Mucosa of descending colon (tissue), 3 donors: ENCODE data around the gene PPEF1. TPM values are rescaled to one million over a fixed set of nuclear protein-coding genes. Genes with fewer than 3 reads are reported as not detected.

Experiments
- ATAC-seq: fragments of 200-7000 bp; cut with Tn5 transposase; one replicate; pipeline ENCODE4 v1.9.1; 2020; ENCODE audit warnings: mild to moderate bottlenecking, moderate library complexity
- DNase-seq, 3 donors: peaks; one replicate each; pipeline ENCODE4 v3.0.0-alpha.2; 2020
- H3K36me3 ChIP-seq: fragments of 200-600 bp; one replicate; pipeline ENCODE4 v1.8.0; 2021; ENCODE audit warnings: low read depth, mild to moderate bottlenecking
- H3K4me1 ChIP-seq: fragments of 200-600 bp; one replicate; pipeline ENCODE4 v1.8.0; 2021; ENCODE audit warnings: low read depth, mild to moderate bottlenecking
- H3K4me3 ChIP-seq: fragments of 200-600 bp; one replicate; pipeline ENCODE4 v1.8.0; 2021; ENCODE audit warnings: mild to moderate bottlenecking
- H3K9me3 ChIP-seq: fragments of 200-600 bp; one replicate; pipeline ENCODE4 v1.8.0; 2021; ENCODE audit warnings: mild to moderate bottlenecking
- intact Hi-C, 2 donors: fragments of 100-400 bp; cut with DNase I in 1 of 2; cut with micrococcal nuclease in 1 of 2; formaldehyde crosslinking; loops; one replicate each; pipeline versions ENCODE4 v1.11.0 to v1.11.1; 2022; cut with DNase I, micrococcal nuclease
- total RNA-seq, 3 donors: library from RNA; stranded (reverse); fragmentation: NEBNext Ultra II Directional in 2 of 3; extraction: Animal tissue kit (Norgen Biotek cat#: 25700) in 2 of 3; gene quantifications; one replicate each; pipeline versions ENCODE4 v1.2.1 to v1.2.4, GENCODE V29; 2021 to 2023
- TF ChIP-seq, protein P1 (sequence below): fragments of 200-600 bp; IDR thresholded peaks from one replicate; pipeline ENCODE4 v1.8.0; 2022; ENCODE audit warnings: antibody characterized with exemption, mild to moderate bottlenecking
- donor health status: DM: no; HTN: no; CAD: no; lungs with moderate emphysema.
- donor health status: DM: no; HTN: no; CAD: no.
- donor health status: DM: no; HTN: yes; CAD: no.

PPEF1 gene
- total RNA-seq, 3 donors from 2014 or later = 0.22 to 0.24 TPM; not detected in 1

DNA sequence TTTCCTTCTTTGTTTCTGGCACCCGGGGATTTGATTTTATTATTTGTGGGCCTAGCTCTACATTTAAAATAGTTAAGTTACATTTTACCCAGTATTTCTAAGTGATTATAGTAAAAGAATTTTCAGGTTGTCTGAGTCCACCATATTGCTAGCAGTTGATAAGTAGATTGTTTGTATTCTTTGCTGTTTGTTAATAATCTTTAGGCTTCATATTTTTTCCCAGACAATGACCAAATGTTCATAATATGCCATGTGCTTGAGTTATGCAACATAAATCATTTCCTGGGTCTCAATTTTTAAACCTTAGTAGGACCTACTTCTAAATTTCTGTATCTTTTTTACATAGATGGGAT lies 149.2 kb downstream of the PPEF1 start:
- TF ChIP-seq, protein P1, sequence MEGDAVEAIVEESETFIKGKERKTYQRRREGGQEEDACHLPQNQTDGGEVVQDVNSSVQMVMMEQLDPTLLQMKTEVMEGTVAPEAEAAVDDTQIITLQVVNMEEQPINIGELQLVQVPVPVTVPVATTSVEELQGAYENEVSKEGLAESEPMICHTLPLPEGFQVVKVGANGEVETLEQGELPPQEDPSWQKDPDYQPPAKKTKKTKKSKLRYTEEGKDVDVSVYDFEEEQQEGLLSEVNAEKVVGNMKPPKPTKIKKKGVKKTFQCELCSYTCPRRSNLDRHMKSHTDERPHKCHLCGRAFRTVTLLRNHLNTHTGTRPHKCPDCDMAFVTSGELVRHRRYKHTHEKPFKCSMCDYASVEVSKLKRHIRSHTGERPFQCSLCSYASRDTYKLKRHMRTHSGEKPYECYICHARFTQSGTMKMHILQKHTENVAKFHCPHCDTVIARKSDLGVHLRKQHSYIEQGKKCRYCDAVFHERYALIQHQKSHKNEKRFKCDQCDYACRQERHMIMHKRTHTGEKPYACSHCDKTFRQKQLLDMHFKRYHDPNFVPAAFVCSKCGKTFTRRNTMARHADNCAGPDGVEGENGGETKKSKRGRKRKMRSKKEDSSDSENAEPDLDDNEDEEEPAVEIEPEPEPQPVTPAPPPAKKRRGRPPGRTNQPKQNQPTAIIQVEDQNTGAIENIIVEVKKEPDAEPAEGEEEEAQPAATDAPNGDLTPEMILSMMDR = no peak
- no peak for ATAC-seq
- no peak for DNase-seq
- H3K9me3 ChIP-seq = no peaks in the 10 kb centered on the region
- H3K36me3 ChIP-seq = no peaks in the 10 kb centered on the region
- H3K4me1 ChIP-seq = no peaks in the 10 kb centered on the region
- H3K4me3 ChIP-seq = no peak overlapping the region
- intact Hi-C loops = no loop called here

DNA sequence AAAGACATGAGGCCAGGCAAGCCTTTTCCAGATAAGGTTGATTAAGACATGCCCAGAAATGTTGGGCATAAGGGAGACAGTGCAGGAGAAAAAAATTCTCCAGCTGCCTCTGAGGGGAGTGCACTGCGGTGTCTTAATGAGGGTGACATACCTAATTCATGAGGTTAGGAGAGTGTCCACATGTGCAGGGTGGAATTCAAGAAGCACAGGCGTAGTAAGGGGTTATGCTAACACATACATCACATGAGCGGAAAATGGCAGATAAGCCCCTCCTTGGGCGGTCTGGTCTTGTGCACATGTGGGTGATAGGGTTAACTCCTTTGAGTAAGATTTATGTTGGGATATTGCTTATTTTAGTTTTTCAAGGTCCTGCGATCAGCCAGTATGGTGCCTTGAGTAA lies 154.1 kb downstream of the PPEF1 start:
- Histone ChIP-seq H3K4me1 (no peaks in the 10 kb centered on the region), H3K36me3 (no peaks in the 10 kb centered on the region), H3K9me3 (no peaks in the 10 kb centered on the region), H3K4me3 (no peak overlapping the region)
- DNase-seq = no peak
- ATAC-seq = no peak
- intact Hi-C loops = no loop called here
- TF ChIP-seq, protein P1 = no peak

DNA sequence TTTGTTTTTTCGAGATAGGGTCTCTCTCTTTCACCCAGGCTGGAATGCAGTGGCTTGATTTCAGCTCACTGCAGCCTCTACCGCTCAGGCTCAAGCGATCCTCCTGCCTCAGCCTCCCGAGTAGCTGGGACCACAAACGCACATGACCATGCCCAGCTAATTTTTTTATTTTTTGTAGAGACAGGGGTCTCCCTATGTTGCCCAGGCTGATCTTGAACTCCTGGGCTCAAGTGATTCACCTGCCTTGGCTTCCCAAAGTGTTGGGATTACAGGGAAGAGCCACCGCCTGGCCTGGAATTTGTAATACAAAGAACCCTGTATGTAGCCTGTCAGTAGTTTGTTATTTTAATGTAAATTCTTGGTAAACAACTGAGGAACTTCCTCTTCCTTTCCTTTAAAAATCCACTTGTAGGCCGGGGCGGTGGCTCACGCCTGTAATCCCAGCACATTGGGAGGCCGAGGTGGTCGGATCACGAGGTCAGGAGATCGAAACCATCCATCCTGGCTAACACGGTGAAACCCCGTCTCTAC lies 157.0 kb downstream of the PPEF1 start:
- no peaks in the 10 kb centered on the region for H3K36me3 ChIP-seq
- no peaks in the 10 kb centered on the region for H3K4me1 ChIP-seq
- intact Hi-C loops = no loop called here
- ATAC-seq (no peak), DNase-seq (no peak)
- TF ChIP-seq, protein P1 = no peak
- H3K9me3 ChIP-seq = no peaks in the 10 kb centered on the region
- H3K4me3 ChIP-seq = no peak overlapping the region

DNA sequence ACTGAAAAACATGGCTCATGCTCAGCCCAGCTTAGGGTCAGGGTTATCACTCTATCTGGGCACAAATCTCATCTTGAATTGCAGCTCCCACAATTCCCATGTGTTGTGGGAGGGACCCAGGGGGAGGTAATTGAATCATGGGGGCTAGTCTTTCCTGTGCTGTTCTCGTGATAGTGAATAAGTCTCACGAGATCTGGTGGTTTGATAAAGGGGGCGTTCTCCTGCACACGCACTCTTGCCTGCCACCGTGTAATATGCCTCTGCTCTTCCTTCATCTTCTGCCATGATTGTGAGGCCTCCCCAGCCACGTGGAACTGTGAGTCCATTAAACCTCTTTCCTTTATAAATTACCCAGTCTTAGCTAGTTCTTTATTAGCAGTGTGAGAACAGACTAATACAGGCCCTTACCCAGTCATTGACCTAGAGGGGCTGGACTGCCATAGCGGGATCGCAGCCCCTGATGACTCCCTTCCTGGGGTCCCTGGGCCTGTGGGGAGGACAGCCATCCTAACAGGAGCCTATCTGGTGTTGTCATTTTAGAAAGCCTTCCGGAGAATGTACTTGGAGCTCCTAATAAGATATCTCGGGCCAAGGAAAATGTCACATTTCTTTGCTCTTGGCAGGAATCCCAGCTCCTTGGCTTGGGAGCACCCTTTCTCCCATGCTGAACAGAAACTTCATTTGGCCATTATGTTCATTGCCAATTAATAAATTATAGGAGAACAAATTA lies 163.9 kb downstream of the PPEF1 start:
- Histone ChIP-seq H3K4me3 (no peak overlapping the region), H3K4me1 (no peaks in the 10 kb centered on the region), H3K9me3 (no peaks in the 10 kb centered on the region), H3K36me3 (no peaks in the 10 kb centered on the region)
- intact Hi-C loops = no loop called here
- TF ChIP-seq, protein P1 = no peak
- DNase-seq = no peak
- no peak for ATAC-seq

DNA sequence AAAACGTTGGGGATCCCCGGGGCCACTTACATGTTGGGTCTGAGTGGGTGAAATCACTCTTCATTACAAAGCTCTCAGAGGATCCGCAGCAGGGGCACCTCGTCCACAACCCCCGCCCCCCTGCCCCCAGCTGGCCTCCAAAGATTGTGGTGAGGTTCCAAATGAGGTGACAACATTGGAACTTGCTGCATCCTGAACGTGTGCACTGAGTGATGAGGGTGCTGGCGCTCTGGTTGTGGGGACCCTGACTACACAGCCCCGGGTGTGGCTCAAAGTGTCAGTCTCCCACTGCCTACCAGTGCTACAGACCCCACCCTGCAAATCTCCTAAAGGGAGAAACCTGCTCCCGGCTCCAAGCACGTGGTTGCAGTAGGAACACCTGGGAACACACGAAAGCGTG lies 164.5 kb downstream of the PPEF1 start:
- TF ChIP-seq, protein P1 = no peak
- no peaks in the 10 kb centered on the region for H3K4me1 ChIP-seq
- intact Hi-C loops = no loop called here
- no peaks in the 10 kb centered on the region for H3K36me3 ChIP-seq
- ATAC-seq (no peak), DNase-seq (no peak)
- H3K4me3 ChIP-seq = no peak overlapping the region
- no peaks in the 10 kb centered on the region for H3K9me3 ChIP-seq
